Measurements from ENCODE around the gene RSAD1. TPM values are rescaled to one million over a fixed set of nuclear protein-coding genes. Genes with fewer than 3 reads are reported as not detected.

Gene RSAD1
- total and polyA plus RNA-seq, 2 donors (not counting 3 experiments of a cell fraction or from before 2014, with no cell fraction given): 20.3 to 35.5 TPM

GRCh38 chr17:50495918-50496317 is 17.3 kb downstream of the RSAD1 start:
- Histone ChIP-seq H3K27me3 (ENCODE audit: control insufficient read depth in 2 of 2, insufficient read depth in 2 of 2, low read length in 2 of 2) (peaks cover 0 to 2% of the 10 kb centered on the region in 2 experiments), H3K4me2 (ENCODE audit: insufficient read depth, low read length) (no peak overlapping the region), H3K36me3 (ENCODE audit: control insufficient read depth in 2 of 2, extremely low read depth in 1 of 2, insufficient read depth in 2 of 2, low read length in 2 of 2) (no peaks in the 10 kb centered on the region), H3K9me1 (replicated peaks; ENCODE audit: control insufficient read depth, extremely low read depth, insufficient read depth, low read length) (no peaks in the 10 kb centered on the region), H3K79me2 (ENCODE audit: control insufficient read depth, insufficient read depth, low read length) (no peaks in the 10 kb centered on the region), H3K4me1 (ENCODE audit: control insufficient read depth, extremely low read depth, insufficient read depth, low read length) (no peaks in the 10 kb centered on the region), H3K27ac (ENCODE audit: insufficient read depth, low read depth, low read length) (no peak overlapping the region), H3K9ac (replicated peaks; ENCODE audit: extremely low read depth, insufficient read depth, low read length) (no peak overlapping the region), H3K4me3 (replicated peaks in 1 of 3; ENCODE audit: insufficient read depth in 1 of 3, low read depth in 1 of 3, low read length in 3 of 3) (no peak overlapping the region), H3K9me3 (replicated peaks; ENCODE audit: control insufficient read depth, insufficient read depth, low read length) (no peaks in the 10 kb centered on the region), H2AFZ (ENCODE audit: low read depth, low read length) (no peak overlapping the region), H4K20me1 (replicated peaks; ENCODE audit: control insufficient read depth, extremely low read depth, insufficient read depth, low read length) (no peaks in the 10 kb centered on the region)
- FAIRE-seq (no peak), DNase-seq (ENCODE audit: low read depth, low spot score) (no peak)
- intact Hi-C loops (cut with micrococcal nuclease) (no loop called here), dilution Hi-C loops (cut with MboI; ENCODE audit: extremely low pct_ligation_motif_present, low sequenced_read_pairs) (no loop called here)
- ChIA-PET POLR2A (no interaction called here), CTCF (interaction anchor here (0.9 to 1.1 kb wide), 2 partner anchors 8 to 130 kb away, joined by 3 read pairs; no protein-coding TSS in a partner anchor)
- no TSS peak for BruUV-seq (replicated peaks)
- TF ChIP-seq, protein P1, sequence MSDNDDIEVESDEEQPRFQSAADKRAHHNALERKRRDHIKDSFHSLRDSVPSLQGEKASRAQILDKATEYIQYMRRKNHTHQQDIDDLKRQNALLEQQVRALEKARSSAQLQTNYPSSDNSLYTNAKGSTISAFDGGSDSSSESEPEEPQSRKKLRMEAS (IDR thresholded peaks at IDR 0.05; ENCODE audit: insufficient read depth, insufficient read length): no peak
- TF ChIP-seq POLR2A (IDR thresholded peaks at IDR 0.05; ENCODE audit: low read depth, low read length) (no peak), GATA2 (IDR thresholded peaks at IDR 0.05; ENCODE audit: insufficient read depth, insufficient read length, low read depth, low read length) (no peak), JUN (IDR thresholded peaks at IDR 0.05; ENCODE audit: borderline replicate concordance, insufficient read depth, insufficient read length, low read depth) (no peak), EZH2 (IDR thresholded peaks at IDR 0.05; ENCODE audit: borderline replicate concordance, low read depth, low read length, severe bottlenecking) (no peak), POLR2AphosphoS5 (IDR thresholded peaks at IDR 0.05; ENCODE audit: insufficient read depth, low read depth, low read length) (no peak), MYC (IDR thresholded peaks at IDR 0.05; ENCODE audit: low read depth, low read length) (no peak), FOS (IDR thresholded peaks at IDR 0.05; ENCODE audit: borderline replicate concordance, insufficient read depth, low read length) (no peak)
- TF ChIP-seq, protein P2, sequence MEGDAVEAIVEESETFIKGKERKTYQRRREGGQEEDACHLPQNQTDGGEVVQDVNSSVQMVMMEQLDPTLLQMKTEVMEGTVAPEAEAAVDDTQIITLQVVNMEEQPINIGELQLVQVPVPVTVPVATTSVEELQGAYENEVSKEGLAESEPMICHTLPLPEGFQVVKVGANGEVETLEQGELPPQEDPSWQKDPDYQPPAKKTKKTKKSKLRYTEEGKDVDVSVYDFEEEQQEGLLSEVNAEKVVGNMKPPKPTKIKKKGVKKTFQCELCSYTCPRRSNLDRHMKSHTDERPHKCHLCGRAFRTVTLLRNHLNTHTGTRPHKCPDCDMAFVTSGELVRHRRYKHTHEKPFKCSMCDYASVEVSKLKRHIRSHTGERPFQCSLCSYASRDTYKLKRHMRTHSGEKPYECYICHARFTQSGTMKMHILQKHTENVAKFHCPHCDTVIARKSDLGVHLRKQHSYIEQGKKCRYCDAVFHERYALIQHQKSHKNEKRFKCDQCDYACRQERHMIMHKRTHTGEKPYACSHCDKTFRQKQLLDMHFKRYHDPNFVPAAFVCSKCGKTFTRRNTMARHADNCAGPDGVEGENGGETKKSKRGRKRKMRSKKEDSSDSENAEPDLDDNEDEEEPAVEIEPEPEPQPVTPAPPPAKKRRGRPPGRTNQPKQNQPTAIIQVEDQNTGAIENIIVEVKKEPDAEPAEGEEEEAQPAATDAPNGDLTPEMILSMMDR (IDR thresholded peaks at IDR 0.05; ENCODE audit: extremely low read depth in 1 of 2, insufficient read depth in 1 of 2, low read depth in 1 of 2, low read length in 2 of 2): no peak
